Nephron progenitor cell (in vitro differentiated cells): Measurements from ENCODE around the gene CST9L.

Source experiments
- DNase-seq: peaks from one replicate; pipeline ENCODE4 v3.0.0; 2021
- H3K27ac Mint-ChIP-seq: 2 replicates; pipeline ENCODE4 v1.8.0; 2021; ENCODE audit warnings: mild to moderate bottlenecking, moderate library complexity, mixed read lengths
- H3K27me3 Mint-ChIP-seq: 2 replicates; pipeline ENCODE4 v1.8.0; 2021; ENCODE audit warnings: mild to moderate bottlenecking, low read depth, mixed read lengths; ENCODE audit not compliant: poor library complexity
- H3K36me3 Mint-ChIP-seq: 2 replicates; pipeline ENCODE4 v1.8.0; 2021; ENCODE audit warnings: low read depth, mixed read lengths
- H3K4me1 Mint-ChIP-seq: 2 replicates; pipeline ENCODE4 v1.8.0; 2021; ENCODE audit warnings: mixed read lengths
- H3K4me3 Mint-ChIP-seq: 2 replicates; pipeline ENCODE4 v1.8.0; 2021; ENCODE audit warnings: mild to moderate bottlenecking, moderate library complexity, mixed read lengths
- H3K9me3 Mint-ChIP-seq: 2 replicates; pipeline ENCODE4 v1.8.0; 2021; ENCODE audit warnings: mild to moderate bottlenecking, moderate library complexity, mixed read lengths
- CTCF ChIP-seq: fragments of 200-600 bp; sonication (generic); IDR thresholded peaks from 2 replicates; pipeline ENCODE4 v1.5.0; 2021; ENCODE audit warnings: antibody characterized with exemption

CST9L gene

GRCh38 chr20:23570178-23570760 is 2.0 kb upstream of the CST9L start:
- Mint-ChIP-seq H3K36me3 (peaks cover 5% of the 10 kb centered on the region), H3K4me1 (peaks cover 13% of the 10 kb centered on the region), H3K4me3 (no peak overlapping the region), H3K27ac (no peak overlapping the region), H3K9me3 (peaks cover 24% of the 10 kb centered on the region), H3K27me3 (peaks cover 12% of the 10 kb centered on the region)
- TF ChIP-seq CTCF = no peak
- DNase-seq = no peak

- no peak overlapping the region for H3K4me3 Mint-ChIP-seq
- H3K27me3 Mint-ChIP-seq = peaks cover 10% of the 10 kb centered on the region
- DNase-seq = no peak
- peaks cover 13% of the 10 kb centered on the region for H3K4me1 Mint-ChIP-seq
- H3K27ac Mint-ChIP-seq = no peak overlapping the region
- peaks cover 23% of the 10 kb centered on the region for H3K9me3 Mint-ChIP-seq
- H3K36me3 Mint-ChIP-seq = peaks cover 5% of the 10 kb centered on the region
- no peak for TF ChIP-seq CTCF
Observed at GRCh38 chr20:23569570-23569969, 1.3 kb upstream of the CST9L start.

- DNase-seq = no peak
Observed at GRCh38 chr20:23568971-23569330, 667 bp upstream of the CST9L start.

GRCh38 chr20:23566199-23566932 is 1.9 kb downstream of the CST9L start:
- DNase-seq = no peak
- no peak overlapping the region for H3K27ac Mint-ChIP-seq
- TF ChIP-seq CTCF = no peak
- peaks cover 25% of the 10 kb centered on the region for H3K9me3 Mint-ChIP-seq
- peaks cover 8% of the 10 kb centered on the region for H3K36me3 Mint-ChIP-seq
- no peak overlapping the region for H3K4me3 Mint-ChIP-seq
- H3K4me1 Mint-ChIP-seq = peaks cover 13% of the 10 kb centered on the region
- peaks cover 10% of the 10 kb centered on the region for H3K27me3 Mint-ChIP-seq

More at GRCh38 chr20:23568971-23569330, 667 bp upstream of the CST9L start:
- Mint-ChIP-seq H3K27ac (peak overlapping the region; percentile 37), H3K27me3 (peaks cover 10% of the 10 kb centered on the region), H3K4me1 (peaks cover 13% of the 10 kb centered on the region), H3K36me3 (peaks cover 5% of the 10 kb centered on the region), H3K9me3 (peaks cover 20% of the 10 kb centered on the region), H3K4me3 (no peak overlapping the region)
- no peak for TF ChIP-seq CTCF

- no peak for DNase-seq
- Mint-ChIP-seq H3K27me3 (peaks cover 11% of the 10 kb centered on the region), H3K9me3 (peaks cover 32% of the 10 kb centered on the region), H3K36me3 (peaks cover 8% of the 10 kb centered on the region), H3K4me1 (peaks cover 13% of the 10 kb centered on the region), H3K27ac (no peak overlapping the region), H3K4me3 (no peak overlapping the region)
- TF ChIP-seq CTCF = no peak
Observed at GRCh38 chr20:23565503-23566045, 2.7 kb downstream of the CST9L start.
